GM12892 (cell line): ENCODE measurements around the gene NADK2.

Experiments
- DNase-seq: peaks from one replicate; pipeline ENCODE4 v3.0.0; 2011; ENCODE audit not compliant: insufficient read length
- FAIRE-seq: peaks from 2 replicates; lab custom pipeline; 2011; peaks lifted over from hg19 to GRCh38; lab: Jason Lieb, UNC
- POLR2A ChIP-seq: IDR thresholded peaks from 2 replicates; pipeline ENCODE4 v1.6.1; 2011; ENCODE audit warnings: low read depth, low read length, control low read depth
- POLR2AphosphoS5 ChIP-seq: IDR thresholded peaks from 2 replicates; pipeline ENCODE4 v1.6.1; 2011; ENCODE audit warnings: low read depth, low read length, control low read depth
- TAF1 ChIP-seq: IDR thresholded peaks from 2 replicates; pipeline ENCODE4 v1.6.1; 2011; ENCODE audit warnings: low read depth, mild to moderate bottlenecking, control low read depth, low read length, borderline replicate concordance

The NADK2 gene

GRCh38 chr5:36172599-36172998 lies 69.1 kb downstream of the NADK2 start:
- FAIRE-seq, result no peak
- TF ChIP-seq POLR2AphosphoS5 (no peak), POLR2A (no peak), TAF1 (no peak)
- DNase-seq, result no peak

DNA sequence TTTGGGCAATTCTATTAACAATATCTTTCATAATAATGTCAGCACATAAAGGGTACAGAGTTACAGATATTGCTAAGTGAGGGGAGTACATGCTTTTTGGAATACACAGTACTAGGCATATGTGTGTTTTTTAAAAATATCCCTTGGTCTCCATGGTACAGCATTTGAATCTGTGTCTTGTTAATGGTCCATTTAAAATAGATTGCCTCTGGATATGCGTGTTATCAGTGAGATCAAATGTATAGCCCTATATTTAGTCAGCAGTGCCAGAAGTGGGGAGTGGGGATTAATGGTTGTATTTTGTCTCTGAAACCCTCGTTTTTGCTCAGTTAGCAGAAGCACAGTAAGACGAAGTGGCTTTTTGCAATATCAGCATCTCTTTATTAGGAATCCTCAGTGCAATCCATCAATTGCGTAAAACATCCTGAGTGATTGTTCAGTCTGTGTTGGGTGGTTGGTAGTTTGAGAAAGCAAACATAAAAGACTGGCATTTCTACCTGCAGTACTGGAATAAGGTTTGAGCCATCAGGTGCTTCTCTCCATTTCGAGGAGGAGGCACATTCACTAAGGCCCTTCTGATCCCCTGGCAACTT lies 70.8 kb downstream of the NADK2 start:
- TF ChIP-seq POLR2AphosphoS5, result no peak
- no peak for TF ChIP-seq TAF1
- no peak for TF ChIP-seq POLR2A
- FAIRE-seq, result no peak
- no peak for DNase-seq

GRCh38 chr5:36168737-36169136 lies 73.0 kb downstream of the NADK2 start:
- DNase-seq (no peak), FAIRE-seq (no peak)
- no peak for TF ChIP-seq POLR2AphosphoS5
- TF ChIP-seq POLR2A, result no peak
- TF ChIP-seq TAF1, result no peak

GRCh38 chr5:36164461-36164860 lies 77.3 kb downstream of the NADK2 start:
- no peak for DNase-seq
- TF ChIP-seq TAF1, result no peak
- no peak for TF ChIP-seq POLR2A
- TF ChIP-seq POLR2AphosphoS5, result no peak
- FAIRE-seq, result no peak

DNA sequence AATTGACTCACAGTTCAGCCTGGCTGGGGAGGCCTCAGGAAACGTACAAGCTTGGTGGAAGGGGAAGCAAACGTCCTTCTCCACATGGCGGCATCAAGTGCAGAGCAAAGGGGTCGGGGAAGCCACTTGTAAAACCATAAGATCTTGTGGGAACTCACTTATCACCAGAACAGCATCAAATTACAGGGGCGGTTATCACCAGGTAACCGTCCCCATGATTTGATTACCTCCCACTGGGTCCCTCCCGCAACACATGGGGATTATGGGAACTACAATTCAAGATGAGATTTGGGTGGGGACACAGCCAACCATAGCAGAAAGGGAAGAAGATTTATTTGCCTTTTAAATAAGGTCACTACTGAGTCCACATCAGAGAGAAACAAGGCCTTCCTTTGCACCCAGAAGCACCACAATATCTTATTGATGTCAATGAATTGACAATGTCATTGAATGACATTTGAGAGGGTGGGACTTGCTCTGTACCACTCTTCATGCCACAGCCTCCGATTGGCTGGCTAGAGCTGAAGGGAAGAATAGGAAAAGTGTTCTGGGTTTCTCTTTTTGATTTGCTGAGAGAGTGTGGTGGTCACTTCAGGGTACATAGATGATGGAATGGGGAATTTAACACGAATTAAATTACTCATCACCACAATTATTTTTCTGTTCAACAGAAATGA lies 78.8 kb downstream of the NADK2 start:
- DNase-seq, result no peak
- no peak for FAIRE-seq
- no peak for TF ChIP-seq TAF1
- no peak for TF ChIP-seq POLR2A
- no peak for TF ChIP-seq POLR2AphosphoS5

GRCh38 chr5:36161361-36161760 lies 80.4 kb downstream of the NADK2 start:
- no peak for DNase-seq
- no peak for FAIRE-seq
- TF ChIP-seq POLR2A (no peak), POLR2AphosphoS5 (no peak), TAF1 (no peak)

DNA sequence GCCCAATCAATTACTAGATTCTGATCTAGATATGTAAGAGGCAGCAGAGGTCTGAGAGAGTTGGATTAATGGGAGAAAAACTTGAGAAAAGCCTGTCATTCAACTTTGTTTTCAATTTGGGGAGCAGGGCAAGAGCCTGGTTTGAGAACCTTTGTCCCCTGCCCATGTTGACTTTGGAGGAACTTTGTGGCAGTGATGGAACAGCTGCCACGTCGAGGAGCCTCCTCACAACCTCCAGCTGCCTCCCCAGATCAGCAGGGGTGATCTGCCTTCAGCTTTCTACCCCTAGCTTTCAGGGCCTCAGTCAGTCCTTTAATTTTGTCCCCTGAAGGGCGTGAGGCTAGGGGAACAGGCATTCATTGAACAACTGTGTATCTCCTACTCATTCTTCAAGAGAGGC lies 81.1 kb downstream of the NADK2 start:
- DNase-seq (no peak), FAIRE-seq (no peak)
- TF ChIP-seq TAF1, result no peak
- TF ChIP-seq POLR2A, result no peak
- no peak for TF ChIP-seq POLR2AphosphoS5

DNA sequence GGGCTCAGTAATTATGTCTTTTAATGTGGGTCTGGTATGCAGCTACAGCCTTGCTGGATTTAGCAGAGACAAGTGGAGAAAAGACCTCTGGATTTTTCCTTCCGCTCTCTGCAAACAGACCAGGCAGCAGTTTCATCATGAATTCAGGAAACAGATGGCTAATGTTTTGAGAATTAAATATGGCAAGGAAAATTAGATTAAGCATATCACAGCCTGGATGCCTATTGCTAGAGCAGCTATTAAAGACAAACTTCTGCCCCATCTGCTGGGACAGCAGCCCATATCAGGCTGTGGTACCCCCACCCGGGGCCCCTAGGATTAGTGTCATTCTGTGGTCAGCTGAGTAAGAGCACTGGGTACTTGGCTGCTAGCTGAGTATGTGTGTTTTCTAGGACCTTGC lies 83.6 kb downstream of the NADK2 start:
- FAIRE-seq (no peak), DNase-seq (no peak)
- TF ChIP-seq POLR2A, result no peak
- no peak for TF ChIP-seq TAF1
- no peak for TF ChIP-seq POLR2AphosphoS5

- TF ChIP-seq POLR2A (no peak), POLR2AphosphoS5 (no peak), TAF1 (no peak)
- FAIRE-seq (no peak), DNase-seq (no peak)
These were observed 85.1 kb downstream of the NADK2 start for GRCh38 chr5:36156619-36157018.

GRCh38 chr5:36156121-36156601 lies 85.6 kb downstream of the NADK2 start:
- no peak for TF ChIP-seq POLR2AphosphoS5
- TF ChIP-seq POLR2A, result no peak
- TF ChIP-seq TAF1, result no peak
- DNase-seq, result no peak
- no peak for FAIRE-seq

GRCh38 chr5:36155291-36155690 lies 86.4 kb downstream of the NADK2 start:
- TF ChIP-seq TAF1, result no peak
- TF ChIP-seq POLR2A, result no peak
- no peak for TF ChIP-seq POLR2AphosphoS5
- FAIRE-seq (no peak), DNase-seq (no peak)

DNA sequence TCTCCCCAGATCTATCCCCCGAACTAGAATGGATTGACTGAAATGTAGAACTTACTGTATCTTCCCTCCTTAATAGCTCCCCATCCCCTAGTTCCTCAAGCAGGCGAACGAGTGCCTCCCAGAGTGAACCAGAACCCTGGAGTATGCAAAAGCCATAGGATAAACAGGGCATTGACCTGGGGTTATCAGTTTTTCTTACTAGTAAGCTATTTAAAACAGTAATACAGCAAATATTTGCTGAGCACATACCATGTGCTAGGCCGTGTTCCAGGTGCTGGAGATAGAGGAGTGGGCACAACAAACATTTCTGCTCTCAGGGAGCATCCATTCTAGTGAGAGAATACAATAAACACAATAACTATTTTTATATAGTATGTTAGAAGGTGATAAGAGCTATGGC lies 88.0 kb downstream of the NADK2 start:
- DNase-seq (no peak), FAIRE-seq (no peak)
- TF ChIP-seq POLR2AphosphoS5, result no peak
- no peak for TF ChIP-seq POLR2A
- TF ChIP-seq TAF1, result no peak
